ENCODE measurements around the gene RAB12.

RAB12 gene

GRCh38 chr18:8686611-8687010, 77.4 kb downstream of the RAB12 start:
- DNase-seq, result no peak

DNA sequence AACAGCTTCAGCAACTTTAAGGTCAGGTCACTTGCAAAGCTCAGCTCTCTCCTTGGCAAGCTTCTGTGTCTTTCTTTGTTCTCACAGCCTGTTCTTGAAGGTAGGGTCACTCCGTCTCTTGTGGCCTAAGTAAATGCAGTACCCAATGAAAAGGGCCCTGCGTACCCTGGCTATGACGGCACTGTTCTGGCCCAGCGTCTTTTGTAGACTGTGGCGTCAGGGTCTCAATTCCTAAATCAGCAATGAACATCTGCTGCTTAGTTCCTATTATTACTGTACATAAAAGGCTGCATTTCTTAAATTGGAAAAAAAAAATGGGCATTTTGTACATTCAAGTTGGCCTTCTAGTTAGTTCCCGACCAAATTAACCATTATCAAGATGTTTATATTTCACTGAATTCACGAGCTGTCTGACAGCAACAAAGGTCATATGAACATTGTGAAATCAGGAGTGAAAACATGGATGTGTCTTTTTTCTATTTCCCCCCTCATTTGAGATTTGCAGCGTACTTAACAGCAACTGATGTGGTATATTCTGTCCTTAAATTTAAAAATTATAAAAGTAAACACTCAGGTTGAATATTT, 79.1 kb downstream of the RAB12 start:
- DNase-seq, result no peak

- DNase-seq, result no peak
Measured at GRCh38 chr18:8688816-8689215, 79.6 kb downstream of the RAB12 start.
